Measurements from ENCODE around the gene RBM48. TPM values are rescaled to one million over a fixed set of nuclear protein-coding genes. Genes with fewer than 3 reads are reported as not detected.

Gene RBM48
- polyA plus RNA-seq, 1 experiment, result 3.2 TPM

DNA sequence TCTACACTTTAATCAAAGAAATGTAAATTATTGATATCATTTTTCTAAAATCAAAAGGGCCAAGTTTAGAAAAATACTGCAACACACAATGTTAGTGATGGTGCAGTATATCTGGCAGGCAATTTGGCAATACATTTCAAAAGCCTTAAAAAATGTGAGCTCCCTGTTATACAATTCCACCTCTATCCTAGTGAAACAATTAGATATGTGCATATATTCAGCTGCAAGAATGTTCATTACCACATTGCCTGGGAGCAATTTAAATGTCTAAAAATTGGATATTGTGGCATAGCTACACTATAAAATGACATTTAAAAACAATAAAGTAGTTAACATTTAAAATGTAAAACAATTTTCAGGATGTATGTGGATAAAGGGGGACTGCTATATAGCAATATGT lies 40.8 kb upstream of the RBM48 start:
- no peak for DNase-seq (ENCODE audit: low read depth)
- POLR2A ChIA-PET, result no interaction called here
- no peak overlapping the region for H3K4me3 ChIP-seq (ENCODE audit: low read depth, low read length)
- no peaks in the 10 kb centered on the region for H3K27me3 ChIP-seq (ENCODE audit: control insufficient read depth, insufficient read depth, low read length)
- CTCF ChIA-PET, result interaction anchor here (0.8 kb wide), 1 partner anchor 12 kb away, joined by 4 read pairs; no protein-coding TSS in a partner anchor
- no peak for TF ChIP-seq CTCF (IDR thresholded peaks at IDR 0.05; ENCODE audit: insufficient read depth, low read depth, low read length)
- peaks cover 1% of the 10 kb centered on the region; the same call in 1 of the 2 replicates for H3K36me3 ChIP-seq (ENCODE audit: control insufficient read depth, insufficient read depth, low read length)

GRCh38 chr7:92489634-92490033 lies 39.0 kb upstream of the RBM48 start:
- no peak for TF ChIP-seq CTCF (IDR thresholded peaks at IDR 0.05; ENCODE audit: insufficient read depth, low read depth, low read length)
- Histone ChIP-seq H3K36me3 (ENCODE audit: control insufficient read depth, insufficient read depth, low read length) (peaks cover 3% of the 10 kb centered on the region; the same call in 1 of the 2 replicates), H3K4me3 (ENCODE audit: low read depth, low read length) (no peak overlapping the region), H3K27me3 (ENCODE audit: control insufficient read depth, insufficient read depth, low read length) (no peaks in the 10 kb centered on the region)
- ChIA-PET POLR2A (no interaction called here), CTCF (interaction anchor here (0.6 to 1.9 kb wide), 2 partner anchors 26 to 42 kb away, joined by 4 read pairs; partner anchors contain the start of gene GATAD1)
- no peak for DNase-seq (ENCODE audit: low read depth)

DNA sequence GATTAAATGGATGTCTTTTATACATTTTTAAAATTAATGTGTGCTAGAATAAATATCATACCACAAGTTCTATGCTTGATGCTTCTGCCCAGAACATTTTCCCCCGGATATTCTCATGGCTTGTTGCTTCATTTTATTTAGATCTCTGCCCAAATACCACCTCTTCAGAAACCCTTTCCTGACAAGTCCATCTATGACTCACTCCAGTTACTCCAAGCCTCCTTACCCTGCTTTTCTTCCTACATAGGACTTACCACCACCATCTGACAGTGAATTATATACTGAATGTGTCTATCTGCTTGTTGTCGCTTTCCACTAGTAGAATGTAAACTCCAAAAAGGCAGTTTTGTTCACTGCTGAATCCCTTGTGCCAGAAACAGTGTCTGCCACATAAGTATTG lies 31.7 kb upstream of the RBM48 start:
- CTCF ChIA-PET, result no interaction called here
- no peak for DNase-seq (ENCODE audit: low read depth)
- no peak for TF ChIP-seq CTCF (IDR thresholded peaks at IDR 0.05; ENCODE audit: insufficient read depth, low read depth, low read length)
- Histone ChIP-seq H3K4me3 (ENCODE audit: low read depth, low read length) (no peak overlapping the region), H3K36me3 (ENCODE audit: control insufficient read depth, insufficient read depth, low read length) (peaks cover 2% of the 10 kb centered on the region; the same call in 1 of the 2 replicates), H3K27me3 (ENCODE audit: control insufficient read depth, insufficient read depth, low read length) (no peaks in the 10 kb centered on the region)
- POLR2A ChIA-PET, result no interaction called here

DNA sequence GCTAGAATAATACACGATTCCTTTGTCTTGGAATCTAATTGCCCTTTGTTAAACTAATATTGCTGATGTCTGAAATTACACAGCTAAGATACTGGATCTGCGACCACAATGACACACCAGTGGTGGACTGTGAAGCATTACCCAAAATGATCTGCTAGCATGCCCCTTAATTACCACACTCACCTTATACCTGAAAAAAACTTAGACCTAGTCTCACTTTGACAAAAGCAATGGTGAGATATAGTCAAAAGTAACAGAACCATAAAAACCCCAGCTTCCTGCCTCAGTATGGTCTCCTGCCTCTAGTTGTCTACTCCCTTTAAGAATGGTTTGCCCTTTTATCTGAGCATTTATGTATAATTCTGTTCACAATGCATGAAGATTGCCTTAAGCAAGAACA lies 30.0 kb upstream of the RBM48 start:
- CTCF ChIA-PET, result interaction anchor here (1.0 kb wide), 1 partner anchor 10 kb away, joined by 4 read pairs; no protein-coding TSS in a partner anchor
- Histone ChIP-seq H3K27me3 (ENCODE audit: control insufficient read depth, insufficient read depth, low read length) (no peaks in the 10 kb centered on the region), H3K4me3 (ENCODE audit: low read depth, low read length) (no peak overlapping the region), H3K36me3 (ENCODE audit: control insufficient read depth, insufficient read depth, low read length) (peaks cover 2% of the 10 kb centered on the region; the same call in 1 of the 2 replicates)
- no peak for TF ChIP-seq CTCF (IDR thresholded peaks at IDR 0.05; ENCODE audit: insufficient read depth, low read depth, low read length)
- POLR2A ChIA-PET, result no interaction called here
- DNase-seq (ENCODE audit: low read depth), result no peak

DNA sequence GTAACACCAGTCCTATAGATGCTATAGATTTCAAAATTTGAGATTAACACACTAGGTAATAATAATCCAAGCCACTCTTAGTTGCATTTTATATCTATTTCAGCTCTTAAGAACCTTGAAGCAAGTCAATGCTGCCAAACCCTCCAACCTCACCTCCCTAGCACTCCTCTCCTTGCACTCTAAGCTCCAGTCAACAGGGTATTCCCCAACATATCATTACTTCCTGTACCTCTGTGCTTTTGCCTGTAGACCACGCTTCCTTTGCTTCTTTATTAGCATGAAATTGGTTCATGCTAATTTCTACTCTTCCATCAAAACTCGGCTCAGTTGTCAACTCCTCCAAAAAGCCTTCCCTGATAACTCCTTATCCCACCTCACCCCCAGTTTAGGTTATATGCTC lies 24.8 kb upstream of the RBM48 start:
- H3K36me3 ChIP-seq (ENCODE audit: control insufficient read depth, insufficient read depth, low read length), result peaks cover 1% of the 10 kb centered on the region; the same call in 1 of the 2 replicates
- no peak overlapping the region for H3K4me3 ChIP-seq (ENCODE audit: low read depth, low read length)
- TF ChIP-seq CTCF (IDR thresholded peaks at IDR 0.05; ENCODE audit: insufficient read depth, low read depth, low read length), result no peak
- CTCF ChIA-PET, result no interaction called here
- POLR2A ChIA-PET, result no interaction called here
- no peak for DNase-seq (ENCODE audit: low read depth)
- H3K27me3 ChIP-seq (ENCODE audit: control insufficient read depth, insufficient read depth, low read length), result no peaks in the 10 kb centered on the region

Measured in BJ (cell line).